Anterior cingulate cortex (tissue), 58 donors: ENCODE data around the gene CALD1.

Source experiments
- DNase-seq, 58 donors: peaks; one replicate each; lab custom pipeline; 2025; lab: John Stamatoyannopoulos, UW

Gene CALD1

DNA sequence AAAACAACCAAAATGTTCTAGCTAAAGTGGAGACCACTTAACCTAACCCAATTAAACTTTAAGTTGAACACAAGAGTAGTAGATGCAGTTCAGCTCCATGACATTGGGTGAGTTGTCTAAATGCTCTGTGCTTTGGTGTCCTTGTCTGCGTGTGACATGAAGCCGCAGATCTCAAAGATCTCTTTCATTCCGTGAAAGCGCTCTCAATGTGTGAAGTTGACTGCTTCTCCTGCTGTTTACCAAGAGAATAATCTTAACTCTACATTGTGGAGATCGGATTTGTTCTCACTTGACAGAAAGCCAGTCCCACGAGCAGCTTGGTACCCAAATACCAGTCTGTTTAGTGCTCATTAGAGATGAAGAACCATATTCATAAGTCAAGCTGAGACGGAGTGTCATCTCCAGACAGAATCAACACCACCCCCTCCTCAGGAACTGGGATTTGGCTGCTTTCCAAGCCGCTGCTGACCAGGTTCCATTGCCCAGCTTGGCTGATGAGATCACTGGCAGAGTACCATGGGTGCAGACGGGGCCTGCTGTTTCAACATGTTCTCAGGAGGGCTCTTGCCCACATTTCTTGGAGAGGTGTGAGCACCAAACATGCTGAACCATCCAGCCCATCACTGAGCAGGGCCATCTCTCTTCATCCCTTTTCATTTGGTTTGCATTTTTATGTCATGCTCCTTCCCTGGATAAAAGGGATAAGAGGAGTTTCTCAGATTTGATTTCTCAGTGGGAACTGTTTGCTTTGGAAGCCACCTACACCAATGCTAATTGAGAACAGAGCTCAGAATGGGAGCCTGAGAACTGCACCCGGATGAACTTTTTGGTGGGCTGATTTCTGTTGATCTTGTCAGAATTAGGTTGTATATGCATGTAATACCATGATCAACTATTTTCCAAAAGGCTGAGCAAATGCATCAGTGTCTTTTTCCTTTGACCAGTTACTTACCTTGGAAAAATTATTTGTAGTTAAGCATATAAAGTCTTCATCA is 111.1 kb downstream of the CALD1 start:
- peak in 43 of 58 donors; percentile 6 to 77 (median 33) for DNase-seq

DNA sequence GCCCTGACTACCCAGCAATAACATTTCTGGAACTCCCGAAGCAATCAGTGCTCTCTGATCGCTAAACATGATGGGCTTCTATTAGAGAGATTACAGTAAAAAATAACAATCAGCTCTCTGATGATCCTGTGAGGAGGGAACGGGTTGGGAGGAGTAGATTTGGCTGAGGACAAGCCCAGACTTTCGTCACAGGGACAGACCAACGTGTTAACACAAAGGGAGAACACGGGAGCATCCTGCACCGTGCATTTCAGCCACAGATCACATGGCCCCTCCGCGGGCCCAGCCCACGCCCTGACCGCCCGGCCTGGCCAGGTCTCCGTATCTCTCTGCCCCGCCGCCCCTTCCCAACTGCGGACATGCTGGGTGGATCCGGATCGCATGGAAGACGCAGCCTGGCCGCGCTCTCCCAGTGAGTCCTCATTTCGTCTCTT is 111.8 kb downstream of the CALD1 start:
- DNase-seq, result peak; percentile 32 to 91 (median 74)

DNA sequence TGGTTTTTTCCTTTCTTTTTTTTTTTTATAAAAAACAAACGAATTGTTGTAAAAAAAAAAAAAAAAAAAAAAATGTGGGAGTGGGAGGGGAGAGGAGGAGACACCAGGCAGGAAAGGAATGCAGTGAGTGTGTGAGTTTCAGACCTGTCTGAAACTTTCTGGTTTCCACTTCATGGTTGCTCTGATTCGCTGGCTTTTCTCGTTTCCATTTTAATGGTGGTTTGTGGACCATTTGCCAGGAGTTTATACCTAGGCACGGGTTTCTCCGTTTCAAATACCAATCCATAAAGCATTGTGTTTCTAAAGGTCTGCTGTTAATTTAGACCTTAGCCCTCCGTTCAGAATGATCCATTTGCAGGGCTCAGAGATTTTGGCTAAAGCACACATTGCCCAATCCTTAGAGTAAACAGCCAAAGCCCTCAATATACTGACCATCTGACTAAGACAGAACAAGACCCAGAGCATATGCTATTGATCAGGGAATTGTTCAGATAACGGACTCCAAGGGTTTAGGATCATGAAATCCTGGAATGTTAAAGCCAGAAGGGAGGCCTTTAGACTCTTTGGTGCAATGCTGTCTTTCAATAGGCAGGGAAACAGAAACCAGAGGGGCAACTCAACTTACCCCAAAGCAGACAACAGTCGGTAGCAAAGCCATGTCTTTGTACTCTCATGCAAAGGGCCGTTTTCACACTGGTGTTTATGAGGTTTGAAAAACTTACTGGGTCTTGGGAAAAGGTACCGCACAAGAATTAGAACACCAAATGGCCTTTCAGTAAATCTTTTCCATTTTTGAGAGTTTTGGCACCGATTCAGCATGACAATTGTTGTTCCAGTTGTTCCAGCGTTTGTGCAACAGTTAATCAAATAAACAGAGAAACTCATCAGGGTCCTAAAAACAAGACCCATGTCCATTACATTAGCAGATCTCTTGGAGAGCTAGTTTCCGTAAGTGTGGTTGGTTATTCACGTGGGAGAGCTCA is 112.6 kb downstream of the CALD1 start:
- peak in 1 of 58 donors; percentile 43 for DNase-seq

- DNase-seq, result peak in 1 of 58 donors; percentile 21
Observed at GRCh38 chr7:134892963-134893362, 113.5 kb downstream of the CALD1 start.

DNA sequence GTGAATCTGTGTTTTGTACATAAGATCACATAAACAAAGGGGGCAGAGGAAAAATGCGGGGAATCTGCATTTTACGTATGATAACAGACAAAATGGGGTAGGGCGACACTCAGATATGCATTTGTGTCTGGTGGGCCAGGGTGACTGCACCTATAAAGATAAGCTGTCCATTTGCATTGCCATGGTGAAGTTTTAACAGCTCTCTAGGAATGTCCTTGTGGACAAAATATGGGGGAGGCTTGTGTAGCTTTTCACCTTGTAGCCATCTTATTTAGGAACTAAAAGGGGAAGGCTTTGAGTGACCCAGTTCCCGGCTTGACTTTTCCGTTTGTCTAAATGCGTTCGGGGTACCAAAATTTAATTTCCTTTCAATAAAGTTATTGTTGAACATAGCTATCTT is 114.5 kb downstream of the CALD1 start:
- no peak for DNase-seq

DNA sequence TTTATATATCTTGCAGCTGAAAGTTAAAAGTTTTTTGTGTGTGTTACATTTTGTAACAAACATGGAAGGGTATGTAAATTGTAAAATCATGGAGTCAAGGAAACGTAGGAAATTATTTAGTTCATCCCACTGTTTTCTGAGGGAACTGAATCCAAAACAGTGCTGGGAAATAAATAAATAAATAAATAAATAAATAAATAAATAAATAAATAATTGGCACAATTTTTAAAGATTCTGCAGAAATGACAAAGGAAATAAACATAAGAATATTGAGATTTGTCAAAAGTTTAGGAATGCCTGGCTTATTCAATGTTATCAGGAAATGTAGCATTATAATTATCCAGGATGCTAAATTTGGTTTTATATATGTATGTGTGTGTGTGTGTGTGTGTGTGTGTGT is 115.5 kb downstream of the CALD1 start:
- no peak for DNase-seq

DNA sequence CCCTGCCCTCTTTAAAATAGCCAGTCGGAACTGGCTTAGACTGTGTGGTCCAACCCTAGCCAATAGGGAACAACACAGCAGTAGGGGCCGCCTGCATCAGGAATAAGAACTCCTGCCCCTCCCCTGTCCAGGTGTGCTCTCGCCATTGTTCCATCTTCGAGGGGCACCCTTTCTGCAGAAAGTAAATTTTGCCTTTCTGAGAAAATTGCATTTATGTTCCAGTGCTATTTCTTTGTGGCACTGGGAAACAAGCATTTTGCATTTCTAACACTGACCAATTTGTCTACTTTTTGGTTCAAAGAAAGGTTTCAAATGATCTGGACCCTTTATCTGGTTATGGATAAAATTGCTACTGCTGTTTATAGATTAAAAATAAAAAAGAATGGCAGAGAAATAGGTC is 116.6 kb downstream of the CALD1 start:
- no peak for DNase-seq

- no peak for DNase-seq
Observed at GRCh38 chr7:134897936-134898335, 118.5 kb downstream of the CALD1 start.

GRCh38 chr7:134899729-134900128 is 120.3 kb downstream of the CALD1 start:
- DNase-seq, result no peak

- DNase-seq, result peak in 1 of 58 donors; percentile 11
Observed at GRCh38 chr7:134900166-134900982, 120.9 kb downstream of the CALD1 start.

DNA sequence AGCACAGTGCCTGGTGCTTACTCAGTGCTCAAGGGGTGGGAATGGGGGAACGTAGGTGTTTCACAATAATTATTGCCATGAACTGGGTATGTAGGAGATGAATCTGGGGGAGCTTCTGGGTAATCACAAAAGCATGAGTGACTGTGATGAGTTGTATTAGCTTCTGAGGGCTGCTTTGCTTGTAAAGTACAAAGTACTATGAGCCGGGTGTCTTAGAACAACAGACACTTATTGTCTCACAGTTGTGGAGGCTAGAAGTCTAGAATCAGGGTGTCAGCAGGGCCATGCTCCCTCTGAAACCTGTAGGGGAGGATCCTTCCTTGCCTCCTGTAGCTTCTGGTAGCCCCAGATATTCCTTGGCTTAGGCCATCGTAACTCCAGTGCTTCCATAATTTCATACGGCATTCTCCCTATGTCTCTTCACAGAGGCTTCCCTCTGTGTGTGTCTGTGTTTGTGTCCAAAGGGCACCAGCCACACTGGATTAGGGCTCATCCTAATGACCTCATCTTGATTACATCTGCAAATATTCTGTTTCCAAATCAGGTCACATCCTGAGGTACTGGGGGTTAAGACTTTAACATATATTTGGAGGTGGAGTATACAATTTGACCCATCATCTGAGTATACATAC is 122.1 kb downstream of the CALD1 start:
- DNase-seq, result no peak

GRCh38 chr7:134902058-134902457 is 122.6 kb downstream of the CALD1 start:
- DNase-seq, result no peak

- DNase-seq, result peak in 4 of 58 donors; percentile 1 to 16 (median 12)
Observed at GRCh38 chr7:134903073-134903790, 123.8 kb downstream of the CALD1 start.

GRCh38 chr7:134905375-134905774 is 125.9 kb downstream of the CALD1 start:
- DNase-seq, result peak in 11 of 58 donors; percentile 3 to 42 (median 27)

- no peak for DNase-seq
Observed at GRCh38 chr7:134907000-134907399, 127.6 kb downstream of the CALD1 start.

DNA sequence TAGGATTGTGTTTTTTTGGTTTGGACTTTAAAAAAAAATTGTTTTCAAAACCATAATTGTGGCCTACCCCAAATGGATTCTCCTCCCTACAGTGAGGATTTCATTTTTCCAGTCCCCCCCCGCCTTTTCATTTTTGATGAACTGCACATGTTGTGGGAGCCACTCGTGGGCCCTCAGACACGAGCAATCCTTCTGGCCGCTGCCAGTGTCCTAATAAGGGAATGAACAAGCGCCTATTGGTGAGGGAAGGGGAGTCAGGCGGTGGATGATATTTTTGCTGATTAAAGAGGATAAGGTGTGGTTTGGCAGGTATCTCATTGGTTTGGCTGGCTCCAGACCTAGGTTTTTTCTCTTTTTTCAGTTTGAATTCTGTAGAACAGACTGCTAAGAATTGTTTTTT is 128.2 kb downstream of the CALD1 start:
- DNase-seq, result no peak

DNA sequence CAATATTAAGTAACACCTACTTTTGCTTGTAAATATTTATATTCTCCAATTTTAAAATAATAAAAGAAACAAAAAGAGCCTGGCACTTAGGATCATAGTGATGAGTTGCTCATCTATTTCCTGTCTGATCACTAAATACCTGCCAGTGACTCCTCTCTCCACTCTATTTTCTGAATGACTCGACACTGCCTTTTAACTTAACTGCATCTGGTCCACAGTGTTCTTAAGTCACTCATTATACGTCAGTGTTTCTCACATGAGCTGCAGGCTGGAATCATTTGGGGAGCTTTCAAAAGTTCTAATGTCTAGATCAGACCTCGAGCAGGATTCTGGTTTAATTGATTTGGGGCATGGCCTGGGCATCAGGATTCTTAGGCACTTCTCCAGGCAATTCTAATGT is 128.9 kb downstream of the CALD1 start:
- DNase-seq, result no peak

DNA sequence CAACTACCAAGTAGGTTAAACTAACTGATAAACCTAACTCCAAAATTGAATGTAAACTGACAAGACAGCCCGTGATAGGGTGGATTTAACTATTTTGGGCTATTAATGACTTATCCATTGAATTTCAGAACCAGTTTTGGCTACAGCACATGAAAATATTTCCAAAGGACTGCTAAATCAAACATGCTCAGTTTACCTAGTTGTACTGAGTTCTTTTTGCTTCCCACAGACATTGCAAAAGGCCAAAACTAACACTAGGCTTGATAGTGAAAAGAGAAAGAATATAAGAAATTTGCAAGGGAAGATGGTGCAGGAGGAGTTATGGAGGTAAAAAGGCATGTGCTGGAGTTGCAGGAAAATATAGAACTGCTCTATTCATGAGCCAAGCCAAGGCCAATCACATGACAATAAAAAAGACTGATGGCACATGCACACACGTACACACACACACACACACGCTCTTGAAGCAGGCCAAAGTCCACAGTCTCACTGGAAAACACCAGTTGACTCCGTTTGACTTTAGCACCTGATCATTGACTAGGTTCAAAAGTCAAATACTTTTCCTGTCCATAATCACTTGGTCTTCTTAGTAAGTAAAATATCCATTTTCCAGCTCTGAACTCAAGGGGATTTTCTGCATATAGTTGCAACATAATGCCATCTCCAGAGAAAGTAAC is 130.9 kb downstream of the CALD1 start:
- DNase-seq, result no peak
